Naive thymus-derived CD4-positive, alpha-beta T cell (primary cell): Measurements from ENCODE around the gene C8A. TPM values are rescaled to one million over a fixed set of nuclear protein-coding genes. Genes with fewer than 3 reads are reported as not detected.

Experiments used
- ATAC-seq: fragments of 150-1000 bp; cut with Tn5 transposase; 2 replicates; pipeline ENCODE4 v1.10.0; 2021; ENCODE audit warnings: mild to moderate bottlenecking, moderate library complexity
- CTCF ChIA-PET: fragments of 350-600 bp; sonication (Branson Sonifier 250); formaldehyde crosslinking; loops from one replicate; lab custom pipeline; 2021; ENCODE audit warnings: antibody characterized with exemption; lab: Charles Lee
- POLR2A ChIA-PET: fragments of 350-600 bp; sonication (Branson Sonifier 250); formaldehyde crosslinking; loops from one replicate; lab custom pipeline; 2021; ENCODE audit warnings: antibody characterized with exemption, inconsistent platforms; lab: Charles Lee
- DNase-seq, 9 donors: peaks; one replicate each; pipeline versions ENCODE4 v3.0.0 to v3.0.0-alpha.2; 2020 to 2022; ENCODE audit warnings: mixed read lengths in 1 of 9
- H3K27ac ChIP-seq: one replicate; pipeline ENCODE4 v1.7.0; 2013; ENCODE audit warnings: mild to moderate bottlenecking, low read depth, low read length, moderate library complexity
- H3K27me3 ChIP-seq, 2 donors: one replicate each; pipeline ENCODE4 v1.7.0; 2013; ENCODE audit warnings: low read length in 2 of 2, mild to moderate bottlenecking in 2 of 2, moderate library complexity in 2 of 2; ENCODE audit not compliant: control insufficient read depth in 2 of 2, insufficient read depth in 2 of 2
- H3K36me3 ChIP-seq, 3 experiments: 1 replicate in 2 of 3; 2 replicates in 1 of 3; pipeline ENCODE4 v1.7.0; 2013; ENCODE audit warnings: low read length in 3 of 3, mild to moderate bottlenecking in 3 of 3, moderate library complexity in 1 of 3; ENCODE audit not compliant: insufficient read depth in 3 of 3, control insufficient read depth in 2 of 3
- H3K4me1 ChIP-seq, 2 donors: one replicate each; pipeline ENCODE4 v1.7.0; 2013; ENCODE audit warnings: low read length in 2 of 2, mild to moderate bottlenecking in 2 of 2, moderate library complexity in 1 of 2; ENCODE audit not compliant: control insufficient read depth in 2 of 2, insufficient read depth in 2 of 2
- H3K4me3 ChIP-seq: 2 replicates; pipeline ENCODE4 v1.7.0; 2013; ENCODE audit warnings: mild to moderate bottlenecking, low read length
- H3K9me3 ChIP-seq, 3 experiments: 1 replicate in 2 of 3; 2 replicates in 1 of 3; pipeline ENCODE4 v1.7.0; 2013; ENCODE audit warnings: low read length in 3 of 3; ENCODE audit not compliant: control insufficient read depth in 2 of 3
- H3K27ac Mint-ChIP-seq, 9 donors: one replicate each; pipeline ENCODE4 v1.8.0; 2020 to 2022; ENCODE audit warnings: mixed read lengths in 9 of 9, mild to moderate bottlenecking in 8 of 9, moderate library complexity in 5 of 9, inconsistent platforms in 2 of 9
- H3K27me3 Mint-ChIP-seq, 5 donors: one replicate each; pipeline ENCODE4 v1.8.0; 2021 to 2022; ENCODE audit warnings: mixed read lengths in 5 of 5, mild to moderate bottlenecking in 1 of 5
- H3K36me3 Mint-ChIP-seq, 5 donors: one replicate each; pipeline ENCODE4 v1.8.0; 2020 to 2022; ENCODE audit warnings: mixed read lengths in 5 of 5, mild to moderate bottlenecking in 3 of 5, inconsistent platforms in 1 of 5
- H3K4me1 Mint-ChIP-seq, 7 donors: one replicate each; pipeline ENCODE4 v1.8.0; 2020 to 2022; ENCODE audit warnings: mixed read lengths in 7 of 7, mild to moderate bottlenecking in 3 of 7, inconsistent platforms in 1 of 7
- H3K4me3 Mint-ChIP-seq, 10 donors: one replicate each; pipeline ENCODE4 v1.8.0; 2020 to 2022; ENCODE audit warnings: mild to moderate bottlenecking in 10 of 10, mixed read lengths in 10 of 10, moderate library complexity in 6 of 10, inconsistent platforms in 2 of 10
- H3K9me3 Mint-ChIP-seq, 11 donors: one replicate each; pipeline ENCODE4 v1.8.0; 2020 to 2022; ENCODE audit warnings: mixed read lengths in 11 of 11, mild to moderate bottlenecking in 4 of 11, inconsistent platforms in 1 of 11, moderate library complexity in 1 of 11
- intact Hi-C, 2 donors: fragments of 100-400 bp; cut with micrococcal nuclease; formaldehyde crosslinking; loops; one replicate each; pipeline ENCODE4 v1.15.1; 2023
- polyA plus RNA-seq, 2 donors: library from polyadenylated mRNA; unstranded; fragments of 300-500 nt; fragmentation: Illumina TruSeq; gene quantifications; one replicate each; pipeline ENCODE4 v1.2.3, GENCODE V29; 2021
- total RNA-seq, 6 experiments: library from RNA in 5 of 6; stranded (reverse) in 5 of 6; gene quantifications; 1 replicate in 5 of 6; 2 replicates in 1 of 6; pipeline ENCODE4 v1.2.3 and lab custom pipeline; 2021 to 2026

C8A gene
- not detected for total RNA-seq
- not detected for polyA plus RNA-seq
- not detected for total RNA-seq (lab: John Stamatoyannopoulos, UW)

GRCh38 chr1:56854521-56855099 is at the start of gene C8A:
C8A (plus strand) TSS chr1:56854797; CDS start chr1:56854902, 105 bp downstream.
- intact Hi-C loops, result no loop called here
- Mint-ChIP-seq H3K27ac (no peak within 1 kb of the TSS), H3K4me3 (no peak within 1 kb of the TSS), H3K27me3 (peaks cover 0 to 25% (median 13%) of the 10 kb centered on the region in 5 donors), H3K4me1 (no peaks in the 10 kb centered on the region), H3K36me3 (no peaks in the 10 kb centered on the region), H3K9me3 (peaks cover 0 to 2% (median 0%) of the 10 kb centered on the region in 11 donors)
- DNase-seq (no peak), ATAC-seq (no peak)
- H3K4me3 ChIP-seq, result no peak within 1 kb of the TSS
- no peaks in the 10 kb centered on the region for H3K4me1 ChIP-seq
- H3K9me3 ChIP-seq, result no peaks in the 10 kb centered on the region
- no peak within 1 kb of the TSS for H3K27ac ChIP-seq
- peaks cover 0 to 5% of the 10 kb centered on the region in 2 donors for H3K27me3 ChIP-seq
- no peaks in the 10 kb centered on the region for H3K36me3 ChIP-seq
- ChIA-PET POLR2A (no interaction called here), CTCF (no interaction called here)

- Histone ChIP-seq H3K4me1 (no peaks in the 10 kb centered on the region), H3K4me3 (no peak overlapping the region), H3K36me3 (no peaks in the 10 kb centered on the region), H3K9me3 (no peaks in the 10 kb centered on the region), H3K27me3 (peaks cover 0 to 4% of the 10 kb centered on the region in 2 donors), H3K27ac (no peak overlapping the region)
- ATAC-seq (no peak), DNase-seq (no peak)
- CTCF ChIA-PET, result no interaction called here
- H3K27ac Mint-ChIP-seq, result no peak overlapping the region
- H3K9me3 Mint-ChIP-seq, result peaks cover 0 to 4% (median 0%) of the 10 kb centered on the region in 11 donors
- no peaks in the 10 kb centered on the region for H3K36me3 Mint-ChIP-seq
- intact Hi-C loops, result no loop called here
- peaks cover 0 to 24% (median 16%) of the 10 kb centered on the region in 5 donors for H3K27me3 Mint-ChIP-seq
- H3K4me1 Mint-ChIP-seq, result no peaks in the 10 kb centered on the region
- POLR2A ChIA-PET, result no interaction called here
- no peak overlapping the region for H3K4me3 Mint-ChIP-seq
Observed at GRCh38 chr1:56806804-56807203, 47.8 kb upstream of the C8A start.

GRCh38 chr1:56808410-56808809 is 46.2 kb upstream of the C8A start:
- ATAC-seq, result no peak
- peaks cover 0 to 4% (median 0%) of the 10 kb centered on the region in 11 donors for H3K9me3 Mint-ChIP-seq
- H3K4me1 Mint-ChIP-seq, result no peaks in the 10 kb centered on the region
- H3K36me3 Mint-ChIP-seq, result peaks cover 0 to 3% (median 0%) of the 10 kb centered on the region in 5 donors
- H3K4me3 Mint-ChIP-seq, result no peak overlapping the region
- no peak for DNase-seq
- peaks cover 0 to 5% of the 10 kb centered on the region in 2 donors for H3K27me3 ChIP-seq
- no peaks in the 10 kb centered on the region for H3K36me3 ChIP-seq
- H3K27me3 Mint-ChIP-seq, result peaks cover 5 to 37% (median 21%) of the 10 kb centered on the region in 5 donors
- no peak overlapping the region for H3K27ac Mint-ChIP-seq
- no peaks in the 10 kb centered on the region for H3K4me1 ChIP-seq
- intact Hi-C loops, result no loop called here
- no peak overlapping the region for H3K4me3 ChIP-seq
- POLR2A ChIA-PET, result no interaction called here
- H3K9me3 ChIP-seq, result no peaks in the 10 kb centered on the region
- no peak overlapping the region for H3K27ac ChIP-seq
- CTCF ChIA-PET, result no interaction called here

GRCh38 chr1:56811331-56811730 is 43.3 kb upstream of the C8A start:
- Mint-ChIP-seq H3K27ac (no peak overlapping the region), H3K9me3 (peaks cover 0 to 14% (median 0%) of the 10 kb centered on the region in 11 donors), H3K36me3 (peaks cover 0 to 3% (median 0%) of the 10 kb centered on the region in 5 donors), H3K27me3 (peaks cover 5 to 36% (median 27%) of the 10 kb centered on the region in 5 donors), H3K4me1 (no peaks in the 10 kb centered on the region), H3K4me3 (no peak overlapping the region)
- no peak for ATAC-seq
- Histone ChIP-seq H3K36me3 (no peaks in the 10 kb centered on the region), H3K27ac (no peak overlapping the region), H3K4me3 (no peak overlapping the region), H3K9me3 (no peaks in the 10 kb centered on the region), H3K4me1 (no peaks in the 10 kb centered on the region), H3K27me3 (peaks cover 0 to 5% of the 10 kb centered on the region in 2 donors)
- POLR2A ChIA-PET, result no interaction called here
- CTCF ChIA-PET, result interaction anchor here (1.7 kb wide), 1 partner anchor 10 kb away, joined by 4 read pairs; no protein-coding TSS in a partner anchor
- intact Hi-C loops, result no loop called here
- no peak for DNase-seq

- H3K36me3 Mint-ChIP-seq, result peaks cover 0 to 3% (median 0%) of the 10 kb centered on the region in 5 donors
- ChIA-PET POLR2A (no interaction called here), CTCF (no interaction called here)
- no peak overlapping the region for H3K27ac Mint-ChIP-seq
- H3K4me1 Mint-ChIP-seq, result no peaks in the 10 kb centered on the region
- peaks cover 5 to 42% (median 30%) of the 10 kb centered on the region in 5 donors for H3K27me3 Mint-ChIP-seq
- DNase-seq (no peak), ATAC-seq (no peak)
- Histone ChIP-seq H3K9me3 (no peaks in the 10 kb centered on the region), H3K4me3 (no peak overlapping the region), H3K36me3 (no peaks in the 10 kb centered on the region), H3K27ac (no peak overlapping the region), H3K27me3 (peaks cover 0 to 5% of the 10 kb centered on the region in 2 donors), H3K4me1 (no peaks in the 10 kb centered on the region)
- peaks cover 0 to 14% (median 0%) of the 10 kb centered on the region in 11 donors for H3K9me3 Mint-ChIP-seq
- no peak overlapping the region for H3K4me3 Mint-ChIP-seq
- intact Hi-C loops, result no loop called here
Observed at GRCh38 chr1:56814205-56814604, 40.4 kb upstream of the C8A start.

- no peaks in the 10 kb centered on the region for H3K4me1 ChIP-seq
- H3K36me3 Mint-ChIP-seq, result peaks cover 0 to 3% (median 0%) of the 10 kb centered on the region in 5 donors
- H3K4me3 ChIP-seq, result no peak overlapping the region
- intact Hi-C loops, result no loop called here
- peaks cover 2 to 32% (median 26%) of the 10 kb centered on the region in 5 donors for H3K27me3 Mint-ChIP-seq
- no peak overlapping the region for H3K4me3 Mint-ChIP-seq
- H3K27ac ChIP-seq, result no peak overlapping the region
- no peaks in the 10 kb centered on the region for H3K36me3 ChIP-seq
- H3K9me3 ChIP-seq, result no peaks in the 10 kb centered on the region
- ChIA-PET CTCF (no interaction called here), POLR2A (no interaction called here)
- H3K9me3 Mint-ChIP-seq, result peaks cover 0 to 14% (median 0%) of the 10 kb centered on the region in 11 donors
- H3K4me1 Mint-ChIP-seq, result no peaks in the 10 kb centered on the region
- DNase-seq, result no peak
- H3K27ac Mint-ChIP-seq, result no peak overlapping the region
- no peak for ATAC-seq
- peaks cover 0 to 5% of the 10 kb centered on the region in 2 donors for H3K27me3 ChIP-seq
Observed at GRCh38 chr1:56816264-56816663, 38.3 kb upstream of the C8A start.

- H3K4me3 ChIP-seq, result no peak overlapping the region
- H3K27me3 ChIP-seq, result peaks cover 0 to under 1% of the 10 kb centered on the region in 2 donors
- no peaks in the 10 kb centered on the region for H3K36me3 ChIP-seq
- intact Hi-C loops, result no loop called here
- H3K9me3 ChIP-seq, result no peaks in the 10 kb centered on the region
- ChIA-PET POLR2A (no interaction called here), CTCF (no interaction called here)
- DNase-seq (no peak), ATAC-seq (no peak)
- Mint-ChIP-seq H3K9me3 (peaks cover 0 to 14% (median 0%) of the 10 kb centered on the region in 11 donors), H3K4me3 (no peak overlapping the region), H3K36me3 (peaks cover 0 to 3% (median 0%) of the 10 kb centered on the region in 5 donors), H3K27me3 (peaks cover 2 to 37% (median 31%) of the 10 kb centered on the region in 5 donors), H3K27ac (no peak overlapping the region), H3K4me1 (no peaks in the 10 kb centered on the region)
- H3K4me1 ChIP-seq, result no peaks in the 10 kb centered on the region
- H3K27ac ChIP-seq, result no peak overlapping the region
Observed at GRCh38 chr1:56816909-56817308, 37.7 kb upstream of the C8A start.
